ENCODE measurements around the gene KCTD2.
"Not testable (repeated sequence)": the region's sequence is repeated elsewhere in the genome, so short reads cannot be mapped to it uniquely, and the experiment has no call there.

Gene KCTD2

DNA sequence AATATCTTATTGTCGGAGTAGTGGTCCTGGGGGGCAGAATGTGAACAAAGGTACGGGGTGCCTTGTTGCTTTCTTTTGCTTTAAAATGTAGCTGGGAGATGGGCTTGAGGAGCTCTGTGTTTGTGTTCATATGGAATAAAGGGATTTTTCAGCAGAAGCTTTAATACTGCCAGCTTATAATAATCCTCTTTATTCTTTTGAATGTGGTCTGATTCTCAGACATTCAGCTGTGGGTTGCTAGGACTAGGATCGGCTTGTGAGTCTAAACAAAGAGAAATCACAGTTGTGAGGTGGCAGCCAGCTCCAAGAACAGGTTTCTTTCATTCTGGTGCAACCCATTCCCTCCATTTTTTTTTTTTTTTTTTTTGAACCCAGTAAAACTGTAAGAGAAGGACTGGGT lies 27.3 kb upstream of the KCTD2 start:
- DNase-seq (ENCODE audit: low read depth in 3 of 3), result no peak

- DNase-seq (ENCODE audit: low read depth in 3 of 3), result no peak
These were observed 26.5 kb upstream of the KCTD2 start for GRCh38 chr17:75020331-75021110.

- DNase-seq (ENCODE audit: low read depth in 3 of 3), result no peak
These were observed 22.2 kb upstream of the KCTD2 start for GRCh38 chr17:75024686-75025397.

- not testable (repeated sequence) for DNase-seq (ENCODE audit: low read depth in 3 of 3)
These were observed 21.7 kb upstream of the KCTD2 start for GRCh38 chr17:75025398-75025734.

GRCh38 chr17:75026650-75027049 lies 20.4 kb upstream of the KCTD2 start:
- not testable (repeated sequence) for DNase-seq (ENCODE audit: low read depth in 3 of 3)

DNA sequence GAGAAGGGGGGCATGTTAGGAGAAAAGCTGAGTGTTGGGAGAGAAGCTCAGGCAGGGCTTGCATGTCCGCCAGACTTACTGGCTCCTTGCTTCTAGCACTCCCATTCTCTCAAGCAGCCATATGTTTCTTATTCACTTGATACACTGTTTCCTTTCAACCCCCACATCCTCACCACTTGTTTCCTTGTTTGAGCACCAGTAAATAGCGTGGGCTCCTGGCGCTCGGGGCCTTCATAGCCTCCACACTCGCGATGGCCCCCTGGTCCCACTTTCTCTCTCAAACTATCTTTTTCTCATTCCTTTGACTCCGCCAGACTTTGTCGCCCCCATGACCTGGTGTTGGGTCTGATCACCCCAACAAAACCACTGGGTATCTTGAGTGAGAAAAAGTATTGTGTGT lies 16.9 kb upstream of the KCTD2 start:
- DNase-seq (ENCODE audit: low read depth in 3 of 3), result no peak

GRCh38 chr17:75031972-75032719 lies 14.9 kb upstream of the KCTD2 start:
- peak in 1 of 3 experiments; percentile 54 for DNase-seq (ENCODE audit: low read depth in 3 of 3)

- DNase-seq (ENCODE audit: low read depth in 3 of 3), result no peak
These were observed 14.2 kb upstream of the KCTD2 start for GRCh38 chr17:75032720-75033280.

- DNase-seq (ENCODE audit: low read depth in 3 of 3), result peak; percentile 90 to 96 (median 91)
These were observed 13.4 kb upstream of the KCTD2 start for GRCh38 chr17:75033346-75034235.

DNA sequence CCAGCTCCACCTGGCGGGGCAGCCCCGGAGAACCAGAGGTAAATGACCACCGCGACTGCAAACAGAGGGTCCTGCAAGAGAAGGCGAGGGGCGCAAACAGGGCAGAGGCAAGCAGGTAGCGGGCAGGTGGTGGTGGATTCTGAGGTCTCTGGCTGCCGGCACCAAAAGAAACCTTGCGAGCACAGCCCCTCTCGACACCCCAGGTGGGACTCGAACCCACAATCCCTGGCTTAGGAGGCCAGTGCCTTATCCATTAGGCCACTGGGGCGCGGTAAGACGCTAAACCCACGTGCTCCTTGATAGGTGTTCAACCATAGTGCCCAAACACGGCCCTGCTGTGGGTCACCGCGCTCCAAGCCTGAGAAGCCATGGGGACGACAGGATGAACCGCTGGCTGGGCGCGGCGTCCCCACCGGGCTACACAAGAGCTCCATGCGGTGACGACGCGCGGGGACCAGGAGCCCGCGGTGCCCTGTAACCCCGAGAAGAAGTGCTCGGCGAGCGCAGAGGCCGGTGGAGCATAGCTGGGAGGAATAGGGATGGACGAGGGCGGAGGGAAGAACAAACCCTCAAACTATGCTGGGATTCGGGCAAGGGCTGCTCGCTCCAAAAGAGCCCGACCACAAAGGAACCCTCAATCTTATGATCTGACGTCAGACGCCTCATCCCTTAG lies 12.7 kb upstream of the KCTD2 start:
- DNase-seq (ENCODE audit: low read depth in 3 of 3), result peak; percentile 81 to 96 (median 90)

GRCh38 chr17:75036643-75037268 lies 10.3 kb upstream of the KCTD2 start:
- DNase-seq (ENCODE audit: low read depth in 3 of 3), result peak; percentile 59 to 72 (median 60)

DNA sequence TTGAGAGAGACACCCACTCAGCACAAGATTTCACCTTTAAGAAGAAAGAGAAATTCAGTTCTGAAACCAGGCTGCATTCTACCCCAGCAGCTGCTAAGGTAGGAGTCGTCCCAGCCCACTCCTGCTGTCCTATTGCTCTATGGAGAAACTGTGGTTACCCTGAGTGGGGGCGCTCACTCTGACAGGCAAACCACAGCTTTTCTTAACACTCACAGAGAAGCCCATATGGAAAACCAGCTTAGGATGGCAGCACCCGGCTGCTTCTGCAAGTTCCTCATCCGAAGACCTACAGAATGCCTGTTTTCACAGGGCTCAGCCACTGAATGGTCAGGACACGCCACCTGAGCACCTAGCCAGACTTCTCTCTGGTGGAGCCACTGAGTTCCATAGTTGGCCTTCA lies 7.8 kb upstream of the KCTD2 start:
- DNase-seq (ENCODE audit: low read depth in 3 of 3), result no peak

GRCh38 chr17:75041656-75042280 lies 5.3 kb upstream of the KCTD2 start:
- DNase-seq (ENCODE audit: low read depth in 3 of 3), result no peak

GRCh38 chr17:75043789-75044188 lies 3.2 kb upstream of the KCTD2 start:
- not testable (repeated sequence) for DNase-seq (ENCODE audit: low read depth in 3 of 3)

GRCh38 chr17:75044716-75045115 lies 2.3 kb upstream of the KCTD2 start:
- DNase-seq (ENCODE audit: low read depth in 3 of 3), result no peak

GRCh38 chr17:75045946-75046406 lies 1.0 kb upstream of the KCTD2 start:
- DNase-seq (ENCODE audit: low read depth in 3 of 3), result peak in 1 of 3 experiments; percentile 45

DNA sequence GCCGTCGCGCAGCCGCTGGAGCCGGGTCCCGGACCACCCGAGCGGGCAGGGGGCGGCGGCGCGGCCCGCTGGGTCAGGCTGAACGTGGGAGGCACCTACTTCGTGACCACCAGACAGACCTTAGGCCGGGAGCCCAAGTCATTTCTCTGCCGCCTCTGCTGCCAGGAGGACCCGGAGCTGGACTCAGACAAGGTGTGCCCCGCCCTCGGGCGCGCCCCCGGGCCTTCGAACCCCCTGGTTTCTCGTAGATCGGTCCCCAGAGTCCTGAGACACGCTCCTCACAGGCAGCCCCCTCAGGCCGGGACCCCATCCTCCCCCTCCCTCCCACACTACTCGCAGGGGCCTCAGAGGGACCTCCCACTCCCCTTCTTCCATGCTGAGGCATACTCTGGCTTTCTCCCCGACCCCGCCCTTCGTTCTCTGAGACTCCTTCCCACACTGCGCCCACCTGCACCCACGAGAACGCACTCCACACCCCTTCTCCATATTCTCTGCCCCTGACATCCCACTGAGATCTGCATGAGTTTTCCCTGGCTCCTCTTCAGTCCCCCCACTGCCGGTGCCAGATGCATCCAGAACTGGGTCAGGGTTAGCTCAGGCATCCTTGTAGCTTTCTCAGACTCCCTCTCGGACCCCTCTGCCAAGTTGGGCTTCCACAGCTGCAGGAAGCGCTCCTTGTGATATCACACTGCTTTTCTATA lies 523 bp downstream of the KCTD2 start:
- DNase-seq (ENCODE audit: low read depth in 3 of 3), result no peak

DNA sequence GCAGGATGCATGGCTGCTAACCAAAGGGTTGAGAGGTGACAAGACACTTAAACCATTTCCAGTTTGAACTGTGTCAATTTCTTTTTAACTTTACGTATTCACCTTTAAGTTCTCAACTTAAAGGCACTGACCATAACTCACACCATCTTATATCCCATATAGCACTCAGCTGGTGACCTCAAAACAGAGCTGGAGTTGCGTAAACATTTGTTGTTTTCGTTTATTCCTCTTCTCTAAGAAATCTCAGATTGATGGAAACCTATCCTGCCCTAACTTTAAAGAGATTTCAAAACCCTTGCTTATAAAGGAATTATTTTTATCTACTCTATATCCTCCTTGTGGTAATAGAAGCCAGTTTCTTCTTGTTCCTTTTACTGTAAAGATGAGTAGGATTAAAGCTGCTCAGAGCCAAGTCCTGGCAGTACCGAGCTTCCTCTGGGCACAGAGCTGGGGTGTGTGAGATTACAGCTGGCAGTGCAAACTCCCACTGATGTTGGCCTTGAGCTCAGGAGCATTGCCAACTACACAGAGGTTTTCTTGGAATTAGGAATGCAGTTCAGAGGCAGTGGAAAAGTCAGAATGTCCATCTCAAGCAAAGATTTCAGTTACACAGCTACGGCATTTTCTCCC lies 1.3 kb downstream of the KCTD2 start:
- no peak for DNase-seq (ENCODE audit: low read depth in 3 of 3)
